Skin of body (tissue), 2 donors: ENCODE results near the gene SRP14. TPM values are rescaled to one million over a fixed set of nuclear protein-coding genes. Genes with fewer than 3 reads are reported as not detected.
"Not testable (repeated sequence)": the region's sequence is repeated elsewhere in the genome, so short reads cannot be mapped to it uniquely, and the experiment has no call there.

Experiments used
- DNase-seq: peaks from one replicate; lab custom pipeline; 2025; lab: John Stamatoyannopoulos, UW
- total RNA-seq: library from RNA; depleted of rRNA; stranded (reverse); fragments of >200 nt; gene quantifications from one replicate; pipeline ENCODE4 v1.2.3, GENCODE V29; 2014

Gene SRP14
- total RNA-seq, 1 donor from 2014 or later: 130 TPM

DNA sequence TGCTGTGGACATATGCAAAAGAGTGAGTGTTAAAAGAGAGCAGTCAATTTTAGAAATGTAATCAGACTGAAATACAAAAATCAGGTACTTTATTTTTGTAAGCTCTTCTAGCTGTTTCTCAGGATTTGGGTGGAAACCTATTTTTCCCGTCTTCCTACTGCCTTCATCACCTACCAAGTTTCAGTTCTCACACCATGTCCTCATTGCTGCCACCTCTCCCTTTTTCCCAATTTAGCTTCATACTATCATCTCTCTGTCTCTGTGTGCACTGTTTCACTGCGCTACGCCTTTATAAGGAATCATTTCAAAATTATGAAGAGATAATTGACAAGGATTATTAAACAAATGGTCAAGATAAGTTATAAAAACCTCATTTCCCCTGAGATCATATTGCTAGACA is 7.7 kb downstream of the SRP14 start:
- no peak for DNase-seq

DNA sequence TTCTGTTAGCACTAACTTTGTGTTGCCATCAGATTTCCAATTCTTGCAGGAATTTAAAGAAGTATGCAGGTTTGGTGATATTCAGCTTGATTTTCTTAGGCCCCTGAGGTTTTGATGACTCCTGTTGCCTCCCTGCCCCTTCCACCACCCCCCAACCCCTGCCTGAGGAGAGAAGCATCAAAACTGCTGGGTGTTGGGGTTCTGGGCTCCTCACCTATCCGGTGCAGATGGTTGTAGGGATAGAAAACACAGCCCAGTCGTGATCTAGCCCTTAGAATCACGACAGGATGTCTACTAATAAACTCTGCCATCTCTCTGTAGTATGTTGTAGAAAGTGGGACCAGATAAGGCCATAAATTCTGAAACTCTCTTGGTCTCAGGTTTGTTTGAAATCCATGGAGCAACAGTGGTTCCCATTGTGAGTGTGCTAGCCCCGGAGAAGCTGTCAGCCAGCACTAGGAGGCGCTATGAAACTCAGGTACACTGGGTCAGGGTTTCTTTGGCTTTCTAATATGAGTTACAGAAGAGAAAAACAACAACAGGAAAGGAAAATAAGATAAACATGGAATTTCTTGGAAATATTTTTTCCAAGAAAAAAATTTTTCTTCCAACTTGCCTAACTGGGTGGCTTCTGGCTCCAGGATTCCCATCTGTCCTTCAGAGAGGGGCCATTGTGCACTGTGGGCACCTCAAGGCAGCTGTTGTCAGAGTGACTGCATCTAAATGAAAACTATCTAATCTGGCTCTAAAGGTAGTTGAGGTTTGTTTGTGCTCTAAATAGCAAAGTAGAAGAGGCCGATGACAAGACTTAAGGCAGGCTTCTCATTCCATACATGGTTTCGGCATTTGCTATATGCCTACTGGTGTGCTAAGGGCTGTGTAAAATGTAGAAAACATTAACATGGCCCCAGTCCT is 8.7 kb downstream of the SRP14 start:
- no peak for DNase-seq

DNA sequence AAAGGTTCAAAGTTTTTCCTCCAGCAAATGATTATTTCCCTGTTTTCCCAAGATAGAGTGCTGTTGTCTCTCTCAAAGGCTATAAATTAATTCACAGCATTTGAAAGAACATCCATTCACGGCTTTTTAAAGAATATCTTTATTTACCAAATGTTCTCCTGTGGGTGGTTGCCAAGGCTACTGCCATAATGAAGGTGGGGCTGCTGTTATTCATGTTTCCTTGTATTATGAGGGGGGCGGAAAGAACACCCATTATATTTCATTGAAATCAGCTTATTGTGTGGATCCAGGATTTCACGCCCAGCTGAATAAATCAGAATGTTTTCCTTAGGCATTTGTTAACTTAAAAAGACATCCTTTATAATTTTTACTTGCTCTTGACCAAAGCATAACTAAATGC is 10.1 kb downstream of the SRP14 start:
- no peak for DNase-seq

DNA sequence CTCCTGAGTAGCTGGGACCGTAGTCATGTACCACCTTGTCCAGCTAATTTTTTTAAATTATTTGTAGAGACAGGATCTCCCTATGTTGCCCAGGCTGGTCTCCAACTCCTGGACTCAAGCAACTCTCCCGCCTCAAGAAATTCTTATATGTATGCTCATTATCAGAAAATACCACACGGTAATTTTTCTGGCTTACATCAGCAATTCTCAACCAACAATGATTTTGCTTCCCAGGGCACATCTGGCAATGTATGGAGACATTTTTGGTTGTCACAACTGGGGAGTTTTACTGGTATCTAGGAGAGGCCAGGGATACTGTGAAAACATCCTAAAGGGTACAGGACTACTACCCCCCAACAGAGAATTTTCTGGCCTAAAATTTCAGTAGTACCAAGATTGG is 10.8 kb downstream of the SRP14 start:
- DNase-seq: no peak

DNA sequence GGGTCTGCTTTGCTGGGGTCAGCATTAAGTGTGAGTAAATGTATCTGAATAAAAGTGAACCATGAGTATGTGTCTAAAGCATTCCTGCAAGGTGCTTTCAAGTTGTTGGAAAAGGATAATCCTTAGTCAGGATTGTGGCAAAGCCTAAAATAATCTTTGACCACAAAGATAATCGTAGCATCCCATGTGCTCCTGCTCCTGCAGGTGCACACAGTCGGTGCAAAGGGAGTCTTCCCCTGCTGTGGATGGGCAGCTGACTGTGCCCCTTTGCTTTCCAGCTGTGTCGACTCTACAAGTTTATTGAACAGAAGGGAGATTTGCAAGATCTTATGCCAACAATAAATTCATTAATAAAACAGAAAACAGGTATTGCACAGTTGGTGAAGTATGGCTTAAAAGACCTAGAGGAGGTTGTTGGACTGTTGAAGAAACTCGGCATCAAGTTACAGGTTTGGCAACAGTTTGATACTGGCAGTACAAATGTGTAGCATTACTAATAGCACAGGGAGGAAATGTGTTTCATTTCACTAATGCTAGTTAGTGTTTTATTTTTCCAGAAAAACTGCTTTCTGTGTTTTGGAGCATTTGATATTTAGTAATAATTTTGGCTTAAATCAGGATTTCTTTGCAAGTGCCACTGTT is 22.6 kb downstream of the SRP14 start:
- no peak for DNase-seq

- no peak for DNase-seq
Observed at GRCh38 chr15:40014390-40014789, 24.6 kb downstream of the SRP14 start.

DNA sequence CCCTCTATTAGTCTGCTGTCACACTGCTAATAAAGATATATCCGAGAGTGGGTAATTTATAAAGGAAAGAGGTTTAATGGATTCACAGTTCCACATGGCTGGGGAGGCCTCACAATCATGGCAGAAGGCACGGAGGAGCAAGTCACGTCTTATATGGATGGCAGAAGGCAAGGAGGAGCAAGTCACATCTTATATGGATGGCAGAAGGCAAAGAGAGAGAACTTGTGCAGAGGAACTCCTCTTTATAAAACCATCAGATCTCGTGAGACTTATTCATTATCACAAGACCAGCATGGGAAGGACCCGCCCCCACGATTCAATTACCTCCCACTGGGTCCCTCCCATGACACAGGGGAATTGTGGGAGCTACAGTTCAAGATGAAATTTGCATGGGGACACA is 25.6 kb downstream of the SRP14 start:
- not testable (repeated sequence) for DNase-seq

DNA sequence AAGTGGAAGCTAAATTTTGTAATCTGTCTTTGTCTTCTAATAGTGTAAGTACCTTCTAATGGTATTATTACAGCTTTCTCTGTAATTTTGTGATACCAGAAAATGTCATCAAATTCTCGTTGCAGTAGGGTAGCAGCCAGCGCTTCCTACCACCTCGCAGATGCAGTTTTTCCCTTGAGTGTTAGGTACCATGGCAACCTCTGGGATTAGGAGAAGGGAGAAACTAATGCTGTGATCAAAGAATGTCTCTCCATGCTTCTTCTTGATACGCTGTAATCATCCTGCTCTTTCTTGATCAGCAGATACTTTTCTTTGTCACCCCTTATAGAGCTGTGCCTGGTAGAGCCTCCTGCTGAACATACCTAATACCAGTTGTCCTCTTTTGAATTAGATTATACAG is 27.7 kb downstream of the SRP14 start:
- DNase-seq: no peak

DNA sequence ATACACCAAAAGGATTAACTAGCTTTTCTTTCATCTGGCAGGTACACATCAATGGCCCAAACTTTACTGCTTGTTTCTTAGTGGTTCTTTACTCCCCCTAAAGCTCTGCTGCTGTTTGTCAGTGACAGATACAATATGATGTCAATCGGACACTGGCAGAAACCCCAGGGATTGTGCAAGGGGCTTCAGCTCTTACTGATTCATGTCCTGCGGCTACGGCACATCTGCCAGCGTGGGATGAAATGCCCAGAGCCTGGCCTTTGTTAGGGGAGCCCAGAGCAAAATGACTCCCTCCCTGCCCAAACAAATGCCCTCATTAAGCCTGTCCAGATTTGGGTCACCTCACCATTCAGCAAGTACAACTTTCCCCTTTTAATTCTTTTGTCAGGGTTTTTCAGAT is 28.3 kb downstream of the SRP14 start:
- DNase-seq: no peak

- no peak for DNase-seq
Observed at GRCh38 chr15:40008061-40008765, 30.8 kb downstream of the SRP14 start.

GRCh38 chr15:40006646-40007045 is 32.3 kb downstream of the SRP14 start:
- no peak for DNase-seq

GRCh38 chr15:40006003-40006402 is 33.0 kb downstream of the SRP14 start:
- no peak for DNase-seq

DNA sequence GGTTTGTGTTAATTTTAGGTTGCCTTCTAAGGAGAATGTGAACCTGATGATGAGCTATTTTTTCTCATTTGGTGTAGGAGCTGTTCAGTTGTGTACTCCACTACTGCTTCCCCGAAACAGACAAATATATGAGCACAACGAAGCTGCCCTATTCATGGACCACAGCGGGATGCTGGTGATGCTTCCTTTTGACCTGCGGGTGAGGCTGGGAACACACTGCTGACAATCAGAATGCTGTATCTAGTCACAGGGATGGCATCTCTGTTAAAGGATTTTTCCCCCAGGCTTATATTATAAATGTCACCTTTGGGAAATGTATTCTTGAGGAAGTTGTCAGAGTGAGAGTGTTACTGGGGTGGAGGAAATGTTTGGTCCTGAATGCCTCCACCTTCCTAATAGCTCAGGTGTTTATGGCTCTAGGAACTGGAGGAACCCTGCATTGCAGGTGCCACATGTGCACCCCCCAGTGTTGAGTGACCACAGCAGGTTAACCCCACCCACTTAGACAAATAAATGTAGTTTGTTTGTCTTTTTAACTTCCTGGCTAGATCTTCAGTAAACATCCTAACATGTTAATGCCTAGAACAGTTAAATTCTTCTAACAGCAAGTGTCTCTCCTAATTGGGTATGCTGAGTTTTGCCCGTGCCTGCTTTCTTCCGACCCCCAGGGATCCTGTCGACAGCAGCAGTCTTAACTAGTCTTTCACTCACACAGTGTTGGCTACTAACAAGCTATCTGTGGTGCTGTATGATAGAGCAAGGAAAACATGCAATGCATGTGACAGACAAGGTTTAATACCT is 35.7 kb downstream of the SRP14 start:
- no peak for DNase-seq

GRCh38 chr15:40002295-40002694 is 36.7 kb downstream of the SRP14 start:
- no peak for DNase-seq

- no peak for DNase-seq
Observed at GRCh38 chr15:39999538-40000200, 39.3 kb downstream of the SRP14 start.

GRCh38 chr15:39998511-39999077 is 40.4 kb downstream of the SRP14 start:
- no peak for DNase-seq

DNA sequence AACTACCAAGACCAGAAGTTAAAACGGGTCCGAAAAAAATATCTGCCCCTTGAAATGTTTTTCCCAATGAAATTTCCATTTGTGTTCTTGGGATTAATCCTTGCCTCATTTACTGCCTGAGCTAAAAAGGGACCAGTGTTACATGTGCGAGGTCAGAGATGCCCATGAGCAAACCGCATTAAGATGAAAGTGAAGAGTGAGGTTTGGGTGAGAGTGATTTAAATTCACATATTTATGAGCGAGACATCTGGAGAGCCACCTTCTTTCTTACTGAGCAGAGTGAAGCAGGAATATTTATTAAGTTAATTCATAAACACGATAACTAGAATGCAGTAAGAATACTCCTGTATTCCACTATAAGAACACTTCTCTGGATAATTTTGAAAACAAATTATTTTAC is 41.3 kb downstream of the SRP14 start:
- DNase-seq: no peak

DNA sequence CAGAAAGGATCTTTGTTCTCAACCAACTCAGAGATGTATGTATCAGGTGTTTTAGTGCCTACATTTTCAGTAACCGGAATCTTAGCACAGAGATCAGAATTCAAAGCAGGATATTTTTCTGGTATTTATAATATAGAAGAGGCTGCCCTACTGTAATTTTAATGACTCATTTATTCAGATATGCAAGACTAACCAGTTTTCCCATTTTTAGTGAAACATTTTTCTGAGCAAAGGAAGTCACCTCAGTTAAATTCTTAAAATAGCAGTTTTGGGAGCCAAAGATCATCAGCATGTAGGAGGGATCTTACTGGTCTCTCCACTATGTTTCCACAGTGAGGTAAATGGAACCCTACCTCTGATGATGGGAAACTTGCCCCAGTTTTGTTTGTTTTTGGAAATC is 42.0 kb downstream of the SRP14 start:
- no peak for DNase-seq

- DNase-seq: not testable (repeated sequence)
Observed at GRCh38 chr15:39996228-39996627, 42.8 kb downstream of the SRP14 start.

GRCh38 chr15:39992953-39993352 is 46.0 kb downstream of the SRP14 start:
- not testable (repeated sequence) for DNase-seq

DNA sequence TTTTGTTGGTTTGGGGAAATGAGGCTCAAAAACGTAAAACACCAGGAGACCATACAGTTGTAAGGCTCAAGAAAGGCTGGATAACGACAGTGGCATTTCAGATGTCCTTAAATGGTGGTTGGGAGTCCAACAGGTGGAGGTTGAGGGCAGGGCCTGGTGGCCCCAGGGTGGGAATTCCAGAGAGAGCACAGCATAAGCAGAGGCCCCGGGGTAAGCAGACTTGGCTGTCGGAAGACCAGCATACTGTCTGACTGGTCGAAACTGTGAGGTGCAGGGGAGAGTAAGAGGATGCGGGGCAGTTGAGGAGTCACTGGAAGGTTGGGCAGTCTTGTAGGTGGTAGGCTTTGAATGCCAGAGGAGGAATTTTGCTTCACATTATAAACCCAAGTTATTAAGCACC is 48.3 kb downstream of the SRP14 start:
- no peak for DNase-seq
